GM20000 (cell line): ENCODE data around the gene CDH15.
"Not testable (repeated sequence)": the region's sequence is repeated elsewhere in the genome, so short reads cannot be mapped to it uniquely, and the experiment has no call there.

Experiments used
- DNase-seq: peaks from one replicate; pipeline ENCODE4 v3.0.0; 2012; ENCODE audit warnings: low spot score
- CTCF ChIP-seq: IDR thresholded peaks from 2 replicates; pipeline ENCODE4 v1.5.1; 2012; ENCODE audit warnings: mild to moderate bottlenecking, control low read depth; ENCODE audit errors: extremely low read depth, missing control alignments

CDH15 gene

GRCh38 chr16:89241187-89242007, 69.8 kb downstream of the CDH15 start:
- peak; percentile 84 for DNase-seq
- TF ChIP-seq CTCF: no peak

GRCh38 chr16:89242795-89243200, 71.2 kb downstream of the CDH15 start:
- TF ChIP-seq CTCF: no peak

GRCh38 chr16:89243664-89244063, 72.1 kb downstream of the CDH15 start:
- TF ChIP-seq CTCF: no peak
- DNase-seq: no peak

More at GRCh38 chr16:89242795-89243200, 71.2 kb downstream of the CDH15 start:
- no peak for DNase-seq

GRCh38 chr16:89244264-89244663, 72.7 kb downstream of the CDH15 start:
- DNase-seq: not testable (repeated sequence)

GRCh38 chr16:89244754-89245153, 73.2 kb downstream of the CDH15 start:
- no peak for DNase-seq
- TF ChIP-seq CTCF: no peak
